Measurements from ENCODE around the gene AATF. TPM values are rescaled to one million over a fixed set of nuclear protein-coding genes. Genes with fewer than 3 reads are reported as not detected.

The AATF gene
- total RNA-seq, 1 donor from 2014 or later: 14.0 TPM

DNA sequence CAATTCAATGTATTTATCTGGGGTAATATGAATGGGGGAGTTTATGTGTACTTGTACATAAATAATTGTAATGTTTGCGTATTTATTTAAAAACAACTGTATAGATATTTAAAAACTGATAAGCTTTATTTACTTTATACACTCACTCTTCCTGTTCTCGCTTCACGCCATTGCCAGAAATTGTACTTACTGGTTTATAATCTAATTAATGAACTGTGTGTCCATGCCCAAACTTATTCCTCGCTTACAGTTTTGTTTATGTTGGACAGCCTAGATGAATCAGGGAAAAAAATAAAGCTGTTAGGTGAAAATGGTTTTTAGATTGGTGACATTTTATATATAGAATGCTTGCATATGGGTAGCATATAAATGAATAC, 30.8 kb downstream of the AATF start:
- no peak for DNase-seq (ENCODE audit: low spot score)

GRCh38 chr17:36980280-36980761, 31.6 kb downstream of the AATF start:
- DNase-seq (ENCODE audit: low spot score): peak; percentile 2

- no peak for DNase-seq (ENCODE audit: low spot score)
These were observed 34.9 kb downstream of the AATF start for GRCh38 chr17:36983618-36984017.

DNA sequence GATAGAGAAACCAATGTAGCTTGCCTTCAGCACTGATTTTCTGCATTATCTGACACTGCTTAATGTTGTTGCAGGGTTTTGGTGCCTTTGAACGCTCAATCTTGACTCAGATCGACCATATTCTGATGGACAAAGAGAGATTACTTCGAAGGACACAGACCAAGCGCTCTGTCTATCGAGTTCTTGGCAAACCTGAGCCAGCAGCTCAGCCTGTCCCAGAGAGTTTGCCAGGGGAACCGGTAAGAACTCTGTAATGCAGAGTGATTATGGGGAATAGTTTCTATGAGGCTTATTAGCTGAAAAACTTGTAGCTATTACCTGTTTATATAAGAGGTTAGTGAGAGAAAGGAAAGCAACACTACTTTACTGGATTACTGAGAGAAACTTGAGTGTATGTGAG, 40.4 kb downstream of the AATF start:
- DNase-seq (ENCODE audit: low spot score): no peak

DNA sequence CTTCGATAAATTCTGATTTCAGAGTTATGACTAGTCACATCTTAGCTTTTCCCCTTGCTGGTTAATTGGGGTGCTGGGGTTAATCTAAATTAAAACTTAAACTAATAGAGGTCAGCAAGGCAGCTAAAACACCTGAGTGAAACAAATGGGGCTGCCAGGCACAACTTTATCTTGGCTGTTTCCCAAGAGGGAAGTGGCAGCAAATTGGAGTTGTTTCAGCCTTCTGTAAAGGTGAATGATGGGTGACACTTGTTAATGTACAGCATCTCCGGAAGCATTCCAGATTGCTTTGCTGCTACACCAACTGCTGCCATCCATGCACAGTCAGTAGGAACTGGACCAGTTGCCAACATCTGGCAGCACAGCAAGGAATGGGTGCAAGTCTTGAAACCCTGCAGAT, 43.9 kb downstream of the AATF start:
- DNase-seq (ENCODE audit: low spot score): no peak

DNA sequence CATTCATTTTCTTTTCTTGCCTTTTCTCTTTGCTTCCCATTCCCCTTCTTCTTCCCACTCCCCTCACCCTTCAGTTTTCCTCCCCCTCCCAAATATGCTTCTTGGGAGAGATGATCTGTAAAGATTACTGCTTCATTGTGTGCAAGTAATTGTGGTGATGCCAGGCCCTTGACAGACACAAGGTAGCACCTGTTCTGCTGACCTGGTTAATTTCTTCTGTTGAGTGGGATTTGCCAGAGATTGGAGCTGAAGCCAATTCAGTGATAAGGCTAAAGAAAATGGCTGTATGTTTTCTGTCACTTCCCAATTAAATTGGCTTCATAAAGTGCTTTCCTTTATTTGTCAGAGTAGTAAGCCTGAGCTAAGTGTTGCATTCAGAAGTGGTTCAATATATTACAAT, 44.5 kb downstream of the AATF start:
- DNase-seq (ENCODE audit: low spot score): no peak

GRCh38 chr17:36994438-36994837, 45.7 kb downstream of the AATF start:
- peak; percentile 2 for DNase-seq (ENCODE audit: low spot score)

- no peak for DNase-seq (ENCODE audit: low spot score)
These were observed 50.7 kb downstream of the AATF start for GRCh38 chr17:36999471-36999870.

DNA sequence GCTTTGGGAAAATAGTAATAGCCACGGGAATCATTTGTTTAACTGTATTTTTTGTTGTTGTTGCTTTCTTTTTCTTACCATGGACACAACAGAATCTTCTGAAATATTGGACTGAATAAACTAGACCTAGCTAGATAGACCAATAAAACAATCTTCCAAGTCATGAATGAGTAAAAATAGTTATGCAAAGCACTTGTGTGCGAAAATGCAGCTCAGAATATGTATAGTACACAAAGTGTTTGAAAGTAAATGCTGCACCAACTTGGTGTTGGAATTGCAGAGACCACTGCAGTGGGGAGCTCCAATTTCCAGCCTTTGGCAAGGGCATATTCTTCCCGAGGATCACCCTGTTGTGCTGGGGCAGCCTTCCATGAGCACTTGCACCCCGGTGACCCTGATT, 68.0 kb downstream of the AATF start:
- DNase-seq (ENCODE audit: low spot score): no peak

GRCh38 chr17:37017404-37017803, 68.7 kb downstream of the AATF start:
- no peak for DNase-seq (ENCODE audit: low spot score)

GRCh38 chr17:37019117-37019740, 70.5 kb downstream of the AATF start:
- DNase-seq (ENCODE audit: low spot score): no peak

DNA sequence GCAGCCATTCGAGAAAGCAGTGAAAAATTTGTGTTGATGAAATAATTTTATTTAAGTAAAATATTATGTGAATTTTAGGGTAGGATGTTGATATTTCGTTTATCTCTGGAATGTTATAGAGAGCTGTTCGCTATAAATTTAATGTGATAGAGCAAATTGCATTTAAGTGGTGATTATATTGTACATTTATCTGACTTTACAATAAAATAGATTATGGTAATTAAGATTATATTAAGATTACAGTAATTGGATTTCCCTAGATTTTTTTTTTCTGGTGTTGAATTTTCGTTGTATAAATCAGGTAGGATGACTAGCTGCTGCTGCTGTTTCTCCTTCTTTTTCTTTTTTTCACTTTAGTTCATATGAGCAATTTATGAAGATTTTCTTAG, 71.0 kb downstream of the AATF start:
- DNase-seq (ENCODE audit: low spot score): no peak

DNA sequence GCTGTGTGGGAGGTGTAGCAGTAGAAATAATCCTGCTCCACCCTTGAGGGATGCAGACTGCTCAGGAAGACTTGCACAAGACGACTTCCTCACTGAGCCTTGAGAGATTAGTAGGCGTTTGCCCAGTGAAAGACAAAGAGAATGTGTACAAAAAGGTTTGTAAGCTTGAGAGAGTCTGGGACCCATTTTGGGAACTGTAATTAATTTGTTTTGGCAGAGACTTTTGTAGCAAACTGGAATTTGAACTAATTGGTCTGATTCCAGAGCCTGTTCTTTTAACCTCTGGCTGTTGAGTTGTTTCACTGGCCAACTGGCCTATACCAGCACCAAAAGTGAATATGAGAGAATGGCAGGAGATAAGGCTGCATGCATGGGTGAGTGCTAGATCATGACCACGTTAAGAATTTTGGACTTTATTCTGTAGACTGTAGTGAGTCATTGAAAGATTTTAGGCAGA, 75.5 kb downstream of the AATF start:
- no peak for DNase-seq (ENCODE audit: low spot score)

DNA sequence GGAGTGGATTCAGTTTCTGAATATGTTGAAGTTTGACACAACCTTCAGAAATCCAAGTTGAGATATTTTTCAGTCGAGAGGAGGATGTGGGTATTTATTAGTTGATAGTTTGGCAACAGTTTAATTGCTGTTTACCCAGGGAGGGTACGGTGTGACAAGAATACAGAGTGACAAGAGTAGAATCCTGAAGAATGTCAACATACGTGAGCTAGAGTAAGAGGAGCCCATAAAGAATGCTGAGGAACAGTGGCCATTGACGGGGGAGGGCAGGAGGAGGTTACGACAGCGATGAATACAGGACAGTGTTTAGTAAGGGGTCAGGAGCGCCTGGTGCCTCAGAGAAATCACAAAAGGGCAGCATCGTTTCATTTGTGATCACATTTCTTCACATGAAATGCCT, 76.5 kb downstream of the AATF start:
- no peak for DNase-seq (ENCODE audit: low spot score)

GRCh38 chr17:37025847-37026530, 77.2 kb downstream of the AATF start:
- no peak for DNase-seq (ENCODE audit: low spot score)

- DNase-seq (ENCODE audit: low spot score): no peak
These were observed 77.7 kb downstream of the AATF start for GRCh38 chr17:37026531-37026869.

DNA sequence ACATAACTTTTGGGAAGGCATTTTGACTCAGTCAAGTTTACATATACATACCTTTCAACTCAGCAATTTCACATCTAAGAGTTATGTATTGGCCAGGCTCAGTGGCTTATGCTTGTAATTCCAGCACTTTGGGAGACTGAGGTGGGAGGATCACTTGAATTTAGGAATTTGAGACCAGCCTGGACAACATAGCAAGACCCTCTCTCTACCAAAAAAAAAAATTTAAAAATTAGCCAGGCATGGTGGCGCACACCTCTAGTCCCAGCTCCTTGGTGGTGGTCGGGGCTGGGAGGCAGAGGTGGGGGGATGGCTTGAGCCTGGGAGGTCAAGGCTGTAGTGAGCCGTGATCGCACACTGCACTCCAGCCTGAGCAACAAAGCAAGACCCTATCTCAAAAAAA, 79.3 kb downstream of the AATF start:
- DNase-seq (ENCODE audit: low spot score): no peak

- no peak for DNase-seq (ENCODE audit: low spot score)
These were observed 82.8 kb downstream of the AATF start for GRCh38 chr17:37031493-37032083.

DNA sequence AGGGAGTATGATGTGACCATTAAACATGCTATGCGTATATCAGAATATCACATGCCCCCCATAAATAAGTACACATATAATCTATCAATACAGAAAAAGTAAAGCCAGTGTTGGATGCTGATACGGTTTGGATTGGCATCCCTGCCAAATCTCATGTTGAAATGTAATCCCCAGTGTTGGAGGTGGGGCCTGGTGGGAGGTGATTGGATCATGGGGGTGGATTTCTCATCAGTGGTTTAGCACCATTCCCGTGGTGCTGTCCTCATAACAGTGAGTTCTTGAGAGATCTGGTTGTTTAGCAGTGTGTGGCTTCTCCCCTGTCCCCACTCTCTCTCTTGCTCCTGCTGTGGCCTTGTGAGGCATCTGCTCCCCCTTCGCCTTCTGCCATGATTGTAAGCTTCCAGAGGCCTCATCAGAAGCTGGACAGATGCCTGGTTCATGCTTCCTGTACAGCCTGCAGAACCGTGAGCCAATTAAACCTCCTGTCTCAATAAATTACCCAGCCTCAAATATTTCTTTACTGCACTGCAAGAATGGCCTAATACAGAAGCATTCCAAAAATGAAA, 88.9 kb downstream of the AATF start:
- no peak for DNase-seq (ENCODE audit: low spot score)

- DNase-seq (ENCODE audit: low spot score): peak; percentile 25
These were observed 90.5 kb downstream of the AATF start for GRCh38 chr17:37039269-37039668.

DNA sequence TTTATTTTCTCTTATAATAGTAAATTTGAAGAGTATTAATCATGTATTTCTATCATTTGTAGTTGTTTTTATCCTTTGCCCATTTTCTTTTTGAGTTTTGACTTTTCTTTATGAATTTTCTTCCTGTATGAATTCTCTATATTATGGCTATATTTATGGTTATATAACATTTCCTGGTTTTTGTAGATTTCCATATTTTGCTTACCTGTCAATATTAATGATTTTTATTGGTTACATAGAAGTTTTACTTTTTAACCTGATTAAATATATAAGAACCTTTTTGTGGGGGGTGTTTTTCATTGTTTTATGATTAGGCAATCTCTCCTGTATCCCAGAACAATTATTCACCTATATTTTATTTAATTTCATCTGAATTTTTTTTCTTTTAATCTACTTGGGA, 93.2 kb downstream of the AATF start:
- DNase-seq (ENCODE audit: low spot score): no peak

DNA sequence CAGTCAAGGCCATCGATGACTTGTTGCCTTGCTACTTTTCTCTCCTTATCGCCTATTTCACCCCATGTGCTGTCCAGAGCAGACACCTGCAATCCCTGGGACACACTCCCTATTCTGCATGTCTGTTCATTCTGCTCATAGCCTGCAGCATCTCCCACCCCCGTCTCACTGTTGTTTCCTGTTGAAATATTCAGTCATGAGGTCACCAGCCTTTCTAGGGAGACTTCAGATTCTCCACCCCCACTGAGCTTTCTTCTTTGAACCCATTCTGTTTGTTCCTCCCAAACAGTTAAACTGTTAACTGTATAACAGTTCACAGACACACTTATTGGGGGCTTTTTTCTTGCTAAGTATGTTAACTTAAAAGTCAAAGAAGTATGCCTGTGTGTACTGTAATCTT, 94.4 kb downstream of the AATF start:
- DNase-seq (ENCODE audit: low spot score): no peak

GRCh38 chr17:37045351-37045922, 96.7 kb downstream of the AATF start:
- DNase-seq (ENCODE audit: low spot score): no peak

Data from umbilical cord (tissue), 2 donors.